ENCODE results near the gene TTC36.
A peak's percentile ranks its signal among the peaks of the same experiment; 100 is the strongest.

Gene TTC36

GRCh38 chr11:118521892-118522311, 5.4 kb upstream of the TTC36 start:
- no peak for TF ChIP-seq CTCF (IDR thresholded peaks at IDR 0.05; ENCODE audit: low read depth, low read length, poor library complexity, severe bottlenecking)
- no peak for TF ChIP-seq EZH2phosphoT487 (IDR thresholded peaks at IDR 0.05; ENCODE audit: borderline replicate concordance, low read length)
- no peaks in the 10 kb centered on the region for H3K9me3 ChIP-seq (ENCODE audit: control insufficient read depth, insufficient read depth, low read length)
- H3K4me2 ChIP-seq (ENCODE audit: low read length) = no peak overlapping the region
- H3K36me3 ChIP-seq (ENCODE audit: control insufficient read depth, low read length) = peaks cover 66% of the 10 kb centered on the region
- H3K4me1 ChIP-seq (ENCODE audit: control insufficient read depth, low read length) = no peaks in the 10 kb centered on the region
- H4K20me1 ChIP-seq (ENCODE audit: control insufficient read depth, insufficient read depth, low read depth, low read length) = no peaks in the 10 kb centered on the region
- no peaks in the 10 kb centered on the region for H3K27me3 ChIP-seq (ENCODE audit: control insufficient read depth, low read length)
- no peak overlapping the region for H3K4me3 ChIP-seq (ENCODE audit: low read length)
- no peaks in the 10 kb centered on the region for H3K9me2 ChIP-seq (replicated peaks; ENCODE audit: control insufficient read depth, low read length)
- peaks cover 14% of the 10 kb centered on the region for H3F3A ChIP-seq (ENCODE audit: control insufficient read depth, insufficient read depth)
- H3K79me2 ChIP-seq (ENCODE audit: control insufficient read depth, low read length) = no peaks in the 10 kb centered on the region
- no peak overlapping the region for H3K27ac ChIP-seq (ENCODE audit: low read depth, low read length)

- H3K4me1 ChIP-seq (ENCODE audit: control insufficient read depth, low read length) = no peaks in the 10 kb centered on the region
- no peak overlapping the region for H3K4me2 ChIP-seq (ENCODE audit: low read length)
- TF ChIP-seq CTCF (IDR thresholded peaks at IDR 0.05; ENCODE audit: low read depth, low read length, poor library complexity, severe bottlenecking) (peak; percentile 8), EZH2phosphoT487 (IDR thresholded peaks at IDR 0.05; ENCODE audit: borderline replicate concordance, low read length) (no peak)
- no peaks in the 10 kb centered on the region for H3K9me2 ChIP-seq (replicated peaks; ENCODE audit: control insufficient read depth, low read length)
- peaks cover 63% of the 10 kb centered on the region for H3K36me3 ChIP-seq (ENCODE audit: control insufficient read depth, low read length)
- no peaks in the 10 kb centered on the region for H3K9me3 ChIP-seq (ENCODE audit: control insufficient read depth, insufficient read depth, low read length)
- H3K27me3 ChIP-seq (ENCODE audit: control insufficient read depth, low read length) = no peaks in the 10 kb centered on the region
- H3F3A ChIP-seq (ENCODE audit: control insufficient read depth, insufficient read depth) = peaks cover 14% of the 10 kb centered on the region
- no peaks in the 10 kb centered on the region for H3K79me2 ChIP-seq (ENCODE audit: control insufficient read depth, low read length)
- no peak overlapping the region for H3K4me3 ChIP-seq (ENCODE audit: low read length)
- no peaks in the 10 kb centered on the region for H4K20me1 ChIP-seq (ENCODE audit: control insufficient read depth, insufficient read depth, low read depth, low read length)
- no peak overlapping the region for H3K27ac ChIP-seq (ENCODE audit: low read depth, low read length)
Observed at GRCh38 chr11:118522571-118523072, 4.7 kb upstream of the TTC36 start.

- Histone ChIP-seq H3K4me1 (ENCODE audit: control insufficient read depth, low read length) (no peaks in the 10 kb centered on the region), H3K27me3 (ENCODE audit: control insufficient read depth, low read length) (no peaks in the 10 kb centered on the region), H3K27ac (ENCODE audit: low read depth, low read length) (no peak overlapping the region), H3K36me3 (ENCODE audit: control insufficient read depth, low read length) (peaks cover 56% of the 10 kb centered on the region), H3K4me2 (ENCODE audit: low read length) (no peak overlapping the region), H3K9me3 (ENCODE audit: control insufficient read depth, insufficient read depth, low read length) (no peaks in the 10 kb centered on the region), H3K79me2 (ENCODE audit: control insufficient read depth, low read length) (no peaks in the 10 kb centered on the region), H3K4me3 (ENCODE audit: low read length) (no peak overlapping the region), H4K20me1 (ENCODE audit: control insufficient read depth, insufficient read depth, low read depth, low read length) (no peaks in the 10 kb centered on the region), H3K9me2 (replicated peaks; ENCODE audit: control insufficient read depth, low read length) (no peaks in the 10 kb centered on the region), H3F3A (ENCODE audit: control insufficient read depth, insufficient read depth) (peaks cover 20% of the 10 kb centered on the region)
- TF ChIP-seq CTCF (IDR thresholded peaks at IDR 0.05; ENCODE audit: low read depth, low read length, poor library complexity, severe bottlenecking) = no peak
- TF ChIP-seq EZH2phosphoT487 (IDR thresholded peaks at IDR 0.05; ENCODE audit: borderline replicate concordance, low read length) = no peak
Observed at GRCh38 chr11:118524356-118524755, 2.9 kb upstream of the TTC36 start.

Measured in DOHH2 (cell line).